Measurements from ENCODE around the gene PPP6R2.

GRCh38 chr22:50326225-50326955 is 16.7 kb upstream of the PPP6R2 start:
- TF ChIP-seq CTCF (conservative IDR thresholded peaks at IDR 0.05; ENCODE audit: low read length): no peak
- no peak for TF ChIP-seq EZH2phosphoT487 (IDR thresholded peaks at IDR 0.05; ENCODE audit: borderline replicate concordance)

Measured in Loucy (cell line).